Measurements from ENCODE around the gene OGDH. TPM values are rescaled to one million over a fixed set of nuclear protein-coding genes. Genes with fewer than 3 reads are reported as not detected.

Gene OGDH
- total RNA-seq, 2 donors from 2014 or later, result 53.2 to 106 TPM

GRCh38 chr7:44604941-44605340 is 1.5 kb upstream of the OGDH start:
- no peak for ATAC-seq
- H3K27ac Mint-ChIP-seq, result peak overlapping the region in 1 of 2 donors; percentile 91
- no peak for DNase-seq (ENCODE audit: low spot score in 2 of 2)
- peaks cover 7 to 16% of the 10 kb centered on the region in 2 donors for H3K36me3 Mint-ChIP-seq
- no peaks in the 10 kb centered on the region for H3K9me3 Mint-ChIP-seq

DNA sequence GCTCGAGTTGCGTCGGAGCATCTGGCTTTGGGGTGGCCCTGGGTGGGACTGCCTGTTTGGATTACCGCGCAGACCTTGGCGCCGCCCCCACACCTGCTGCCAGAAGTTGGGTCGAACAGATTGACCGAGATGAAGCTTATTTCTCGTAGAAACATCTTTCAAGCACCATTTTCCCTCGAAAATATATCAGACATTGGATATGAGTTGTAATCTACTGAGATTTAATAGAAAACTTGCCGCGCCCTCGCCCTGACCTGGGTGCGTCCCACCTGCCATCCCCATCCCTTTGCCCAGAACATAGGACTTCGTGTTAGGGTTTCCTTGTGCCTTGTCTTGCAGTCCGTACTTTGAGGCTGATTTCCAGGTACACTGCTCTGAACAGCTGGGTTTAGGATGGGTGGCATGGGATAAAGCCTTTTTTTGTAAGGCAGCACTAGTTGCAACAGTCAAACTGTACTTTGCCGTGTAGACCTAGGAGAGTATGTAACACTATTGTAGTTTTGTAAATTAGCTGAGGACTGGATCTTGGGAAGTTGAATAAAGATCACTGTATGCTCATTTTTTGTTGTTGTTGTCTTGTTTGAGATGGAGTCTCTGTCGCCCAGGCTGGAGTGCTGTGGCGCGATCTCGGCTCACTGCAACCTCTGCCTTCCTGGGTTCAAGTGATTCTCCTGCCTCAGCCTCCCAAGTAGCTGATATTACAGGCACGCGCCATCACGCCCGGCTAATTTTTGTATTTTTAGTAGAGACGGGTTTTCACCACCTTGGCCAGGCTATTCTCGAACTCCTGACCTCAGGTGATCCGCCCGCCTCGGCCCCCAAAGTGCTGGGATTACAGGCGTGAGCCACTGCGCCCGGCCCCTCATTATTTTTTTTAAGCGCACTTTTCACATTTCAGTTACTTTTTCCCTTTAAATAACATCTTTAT is 978 bp downstream of the OGDH start:
- Mint-ChIP-seq H3K9me3 (no peaks in the 10 kb centered on the region), H3K27ac (peak overlapping the region; percentile 88 to 91), H3K36me3 (peaks cover 7 to 16% of the 10 kb centered on the region in 2 donors)
- no peak for DNase-seq (ENCODE audit: low spot score in 2 of 2)
- no peak for ATAC-seq

DNA sequence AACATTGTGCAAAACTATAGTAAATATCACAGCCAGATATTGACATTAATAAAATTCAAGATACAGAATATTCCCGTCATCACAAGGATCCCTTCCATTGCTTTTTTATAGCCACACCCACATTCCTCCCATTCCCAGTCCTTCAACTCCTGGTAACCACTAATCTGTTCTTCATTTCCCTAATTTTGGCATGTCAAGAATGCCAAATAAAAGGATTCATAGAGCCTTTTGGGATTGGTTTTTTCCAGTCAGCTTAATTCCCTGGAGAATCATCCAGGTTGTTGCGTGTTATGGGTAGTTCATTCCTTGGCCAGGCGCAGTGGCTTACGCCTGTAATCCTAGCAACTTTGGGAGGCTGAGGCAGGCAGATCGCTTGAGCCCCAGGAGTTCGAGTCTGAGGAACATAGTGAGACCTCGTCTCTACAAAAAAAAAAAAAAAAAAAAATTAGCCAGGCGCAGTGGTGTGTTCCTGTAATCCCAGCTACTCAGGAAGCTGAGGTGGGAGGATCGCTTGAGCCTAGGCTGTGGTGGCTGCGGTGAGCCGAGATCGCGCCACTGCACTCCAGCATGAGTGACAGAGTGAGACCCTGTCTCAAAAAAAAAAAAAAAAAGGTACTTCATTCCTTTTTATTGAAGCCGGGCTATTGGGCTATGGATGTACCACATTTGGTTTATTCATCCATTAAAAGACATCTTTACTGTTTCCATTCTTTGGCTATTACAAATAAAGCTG is 2.7 kb downstream of the OGDH start:
- Mint-ChIP-seq H3K9me3 (no peaks in the 10 kb centered on the region), H3K27ac (no peak overlapping the region), H3K36me3 (peaks cover 7 to 16% of the 10 kb centered on the region in 2 donors)
- ATAC-seq (no peak), DNase-seq (ENCODE audit: low spot score in 2 of 2) (no peak)

GRCh38 chr7:44609829-44610228 is 3.4 kb downstream of the OGDH start:
- H3K9me3 Mint-ChIP-seq, result no peaks in the 10 kb centered on the region
- DNase-seq (ENCODE audit: low spot score in 2 of 2) (no peak), ATAC-seq (no peak)
- no peak overlapping the region for H3K27ac Mint-ChIP-seq
- peaks cover 7 to 16% of the 10 kb centered on the region in 2 donors for H3K36me3 Mint-ChIP-seq

- no peak for ATAC-seq
- DNase-seq (ENCODE audit: low spot score in 2 of 2), result no peak
- peaks cover 0 to 15% of the 10 kb centered on the region in 2 donors for H3K36me3 Mint-ChIP-seq
Measured at GRCh38 chr7:44615149-44615611, 8.8 kb downstream of the OGDH start.

GRCh38 chr7:44615793-44616192 is 9.4 kb downstream of the OGDH start:
- H3K27ac Mint-ChIP-seq, result peak overlapping the region in 1 of 2 donors; percentile 26

More at GRCh38 chr7:44615149-44615611, 8.8 kb downstream of the OGDH start:
- Mint-ChIP-seq H3K9me3 (no peaks in the 10 kb centered on the region), H3K27ac (peak overlapping the region; percentile 26 to 85)

GRCh38 chr7:44616545-44616944 is 10.1 kb downstream of the OGDH start:
- peak overlapping the region in 1 of 2 donors; percentile 89 for H3K27ac Mint-ChIP-seq

More at GRCh38 chr7:44615793-44616192, 9.4 kb downstream of the OGDH start:
- DNase-seq (ENCODE audit: low spot score in 2 of 2), result no peak
- no peak for ATAC-seq
- Mint-ChIP-seq H3K36me3 (peaks cover 0 to 16% of the 10 kb centered on the region in 2 donors), H3K9me3 (no peaks in the 10 kb centered on the region)

DNA sequence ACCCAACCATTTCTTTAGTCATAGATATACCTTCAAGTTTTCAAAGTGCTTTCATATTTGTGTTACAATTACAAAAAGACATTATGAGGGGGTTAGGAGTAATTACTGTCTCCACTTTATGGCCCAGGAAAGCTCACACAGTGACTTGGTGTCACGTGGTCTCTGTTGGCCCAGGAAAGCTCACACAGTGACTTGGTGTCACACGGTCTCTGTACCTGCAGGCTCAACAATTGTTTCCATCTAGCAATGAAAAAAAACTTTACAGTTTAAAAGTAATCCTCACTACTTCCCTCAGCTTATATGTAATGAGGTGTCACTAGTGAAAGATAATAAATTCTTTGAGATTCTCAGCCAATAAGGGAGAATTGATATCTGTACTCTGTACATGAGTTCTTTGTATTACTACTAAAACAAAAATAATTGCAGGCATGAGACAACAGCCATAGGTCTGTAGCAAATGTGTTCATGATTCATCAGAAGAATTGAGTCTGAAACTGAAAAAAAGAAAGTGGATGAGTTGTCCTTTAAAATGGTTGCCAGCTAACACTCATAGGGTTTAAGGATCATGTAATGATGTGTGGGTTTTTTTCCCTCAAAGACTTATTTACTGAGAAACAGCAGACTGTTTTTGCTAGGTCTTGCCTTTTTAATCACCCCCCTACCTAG is 10.9 kb downstream of the OGDH start:
- Mint-ChIP-seq H3K9me3 (peaks cover 0 to 4% of the 10 kb centered on the region in 2 donors), H3K27ac (peak overlapping the region; percentile 89 to 99), H3K36me3 (peaks cover 0 to 28% of the 10 kb centered on the region in 2 donors)
- DNase-seq (ENCODE audit: low spot score in 2 of 2), result no peak
- ATAC-seq, result peak; percentile 86 to 92

More at GRCh38 chr7:44616545-44616944, 10.1 kb downstream of the OGDH start:
- DNase-seq (ENCODE audit: low spot score in 2 of 2) (no peak), ATAC-seq (no peak)
- Mint-ChIP-seq H3K36me3 (peaks cover 0 to 23% of the 10 kb centered on the region in 2 donors), H3K9me3 (peaks cover 0 to 4% of the 10 kb centered on the region in 2 donors)

GRCh38 chr7:44618045-44618444 is 11.6 kb downstream of the OGDH start:
- H3K9me3 Mint-ChIP-seq, result peaks cover 0 to 4% of the 10 kb centered on the region in 2 donors
- peaks cover 0 to 31% of the 10 kb centered on the region in 2 donors for H3K36me3 Mint-ChIP-seq
- DNase-seq (ENCODE audit: low spot score in 2 of 2), result no peak
- ATAC-seq, result no peak
- peak overlapping the region; percentile 89 to 99 for H3K27ac Mint-ChIP-seq

- ATAC-seq (no peak), DNase-seq (ENCODE audit: low spot score in 2 of 2) (no peak)
- Mint-ChIP-seq H3K9me3 (peaks cover 0 to 4% of the 10 kb centered on the region in 2 donors), H3K36me3 (peaks cover 0 to 33% of the 10 kb centered on the region in 2 donors), H3K27ac (peak overlapping the region; percentile 89 to 99)
Measured at GRCh38 chr7:44618753-44619152, 12.3 kb downstream of the OGDH start.

GRCh38 chr7:44621034-44621749 is 14.8 kb downstream of the OGDH start:
- peak overlapping the region; percentile 75 to 82 for H3K27ac Mint-ChIP-seq
- DNase-seq (ENCODE audit: low spot score in 2 of 2) (no peak), ATAC-seq (no peak)
- peaks cover 0 to 39% of the 10 kb centered on the region in 2 donors for H3K36me3 Mint-ChIP-seq
- peaks cover 0 to 4% of the 10 kb centered on the region in 2 donors for H3K9me3 Mint-ChIP-seq

GRCh38 chr7:44621750-44622103 is 15.3 kb downstream of the OGDH start:
- ATAC-seq, result no peak
- peaks cover 0 to 39% of the 10 kb centered on the region in 2 donors for H3K36me3 Mint-ChIP-seq
- H3K27ac Mint-ChIP-seq, result peak overlapping the region; percentile 82 to 97
- H3K9me3 Mint-ChIP-seq, result peaks cover 0 to 4% of the 10 kb centered on the region in 2 donors
- DNase-seq (ENCODE audit: low spot score in 2 of 2), result no peak

GRCh38 chr7:44622342-44623151 is 16.1 kb downstream of the OGDH start:
- H3K36me3 Mint-ChIP-seq, result peaks cover 0 to 39% of the 10 kb centered on the region in 2 donors
- ATAC-seq, result peak; percentile 91 to 92
- peak in 1 of 2 donors; percentile 51 for DNase-seq (ENCODE audit: low spot score in 2 of 2)
- H3K9me3 Mint-ChIP-seq, result peaks cover 0 to 4% of the 10 kb centered on the region in 2 donors
- peak overlapping the region; percentile 82 to 97 for H3K27ac Mint-ChIP-seq

- DNase-seq (ENCODE audit: low spot score in 2 of 2), result no peak
- peaks cover 0 to 38% of the 10 kb centered on the region in 2 donors for H3K36me3 Mint-ChIP-seq
- peaks cover 0 to 4% of the 10 kb centered on the region in 2 donors for H3K9me3 Mint-ChIP-seq
- H3K27ac Mint-ChIP-seq, result peak overlapping the region; percentile 82 to 97
- no peak for ATAC-seq
Measured at GRCh38 chr7:44624318-44624717, 17.9 kb downstream of the OGDH start.

Data from activated naive CD4-positive, alpha-beta T cell treated with anti-CD3 and anti-CD28 coated beads, Interleukin-2, amount 50 U/mL, for 72 hours (primary cell).